Measurements from ENCODE around the gene STX7. TPM values are rescaled to one million over a fixed set of nuclear protein-coding genes. Genes with fewer than 3 reads are reported as not detected.

Gene STX7
- total RNA-seq, 1 experiment from 2014 or later, result 41.0 TPM

GRCh38 chr6:132425176-132425575, 87.7 kb downstream of the STX7 start:
- no peaks in the 10 kb centered on the region for H3K4me1 Mint-ChIP-seq (ENCODE audit: low read depth, unreplicated experiment)
- no peaks in the 10 kb centered on the region for H3K4me1 ChIP-seq
- no peak for DNase-seq
- H3K27ac Mint-ChIP-seq (ENCODE audit: unreplicated experiment), result no peak overlapping the region
- intact Hi-C loops (cut with micrococcal nuclease; ENCODE audit: unreplicated experiment), result no loop called here
- H3K36me3 ChIP-seq (ENCODE audit: control insufficient read depth, insufficient read depth, low read length), result no peaks in the 10 kb centered on the region
- no peak for TF ChIP-seq CTCF (IDR thresholded peaks at IDR 0.05; ENCODE audit: insufficient read depth in 1 of 2, low read depth in 1 of 2, low read length in 1 of 2, severe bottlenecking in 1 of 2, unreplicated experiment in 1 of 2)
- ChIA-PET CTCF (no interaction called here), POLR2A (no interaction called here)
- no peaks in the 10 kb centered on the region for H3K36me3 Mint-ChIP-seq (ENCODE audit: insufficient read depth, unreplicated experiment)
- no peak overlapping the region for H3K4me3 Mint-ChIP-seq (ENCODE audit: unreplicated experiment)
- BruUV-seq (replicated peaks), result no TSS peak
- no peaks in the 10 kb centered on the region for H3K9me3 Mint-ChIP-seq (ENCODE audit: unreplicated experiment)
- peaks cover 12% of the 10 kb centered on the region for H3K27me3 Mint-ChIP-seq (ENCODE audit: insufficient read depth, unreplicated experiment)
- H3K4me3 ChIP-seq (ENCODE audit: low read depth, low read length), result no peak overlapping the region
- no peaks in the 10 kb centered on the region for H3K27me3 ChIP-seq (replicated peaks; ENCODE audit: control insufficient read depth, insufficient read depth, low read length)
- H3K9me3 ChIP-seq, result no peaks in the 10 kb centered on the region

GRCh38 chr6:132423839-132424238, 89.1 kb downstream of the STX7 start:
- CTCF ChIA-PET, result no interaction called here
- H3K4me3 ChIP-seq (ENCODE audit: low read depth, low read length), result no peak overlapping the region
- TF ChIP-seq CTCF (IDR thresholded peaks at IDR 0.05; ENCODE audit: insufficient read depth in 1 of 2, low read depth in 1 of 2, low read length in 1 of 2, severe bottlenecking in 1 of 2, unreplicated experiment in 1 of 2), result no peak
- Mint-ChIP-seq H3K4me1 (ENCODE audit: low read depth, unreplicated experiment) (no peaks in the 10 kb centered on the region), H3K36me3 (ENCODE audit: insufficient read depth, unreplicated experiment) (no peaks in the 10 kb centered on the region), H3K27me3 (ENCODE audit: insufficient read depth, unreplicated experiment) (peaks cover 12% of the 10 kb centered on the region), H3K4me3 (ENCODE audit: unreplicated experiment) (no peak overlapping the region), H3K9me3 (ENCODE audit: unreplicated experiment) (no peaks in the 10 kb centered on the region), H3K27ac (ENCODE audit: unreplicated experiment) (no peak overlapping the region)
- no peaks in the 10 kb centered on the region for H3K27me3 ChIP-seq (replicated peaks; ENCODE audit: control insufficient read depth, insufficient read depth, low read length)
- no peaks in the 10 kb centered on the region for H3K9me3 ChIP-seq
- H3K36me3 ChIP-seq (ENCODE audit: control insufficient read depth, insufficient read depth, low read length), result no peaks in the 10 kb centered on the region
- POLR2A ChIA-PET, result no interaction called here
- DNase-seq, result no peak
- H3K4me1 ChIP-seq, result no peaks in the 10 kb centered on the region
- BruUV-seq (replicated peaks), result no TSS peak
- intact Hi-C loops (cut with micrococcal nuclease; ENCODE audit: unreplicated experiment), result no loop called here

DNA sequence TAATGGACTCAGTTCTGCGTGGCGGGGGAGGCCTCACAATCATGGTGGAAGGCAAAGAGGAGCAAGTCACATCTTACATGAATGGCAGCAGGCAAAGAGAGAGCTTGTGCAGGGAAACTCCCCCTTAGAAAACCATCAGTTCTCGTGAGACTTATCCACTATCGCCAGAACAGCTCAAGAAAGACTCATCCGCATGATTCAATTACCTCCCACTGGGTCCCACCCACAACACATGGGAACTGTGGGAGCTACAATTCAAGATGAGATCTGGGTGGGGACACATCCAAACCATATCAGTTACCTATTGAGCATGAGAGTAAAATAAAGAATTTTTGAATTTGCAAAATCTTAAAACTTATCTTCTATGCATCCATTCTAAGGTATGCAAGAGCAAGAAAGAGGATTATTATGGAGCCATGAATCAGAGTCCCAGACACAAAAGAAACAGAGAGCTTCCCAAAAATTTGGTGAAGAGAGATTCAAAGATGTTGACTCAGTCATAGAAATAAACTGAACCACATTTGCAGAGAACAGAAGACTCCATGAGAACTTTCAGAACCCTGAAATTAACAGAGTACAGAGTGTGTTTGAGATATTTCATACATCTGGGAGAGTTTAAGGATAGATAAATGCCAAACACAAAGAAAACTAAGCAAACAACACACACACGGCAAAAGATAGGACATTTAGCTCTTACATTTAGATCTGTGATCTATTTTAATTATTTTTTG, 94.5 kb downstream of the STX7 start:
- no peaks in the 10 kb centered on the region for H3K36me3 ChIP-seq (ENCODE audit: control insufficient read depth, insufficient read depth, low read length)
- intact Hi-C loops (cut with micrococcal nuclease; ENCODE audit: unreplicated experiment), result no loop called here
- H3K27me3 ChIP-seq (replicated peaks; ENCODE audit: control insufficient read depth, insufficient read depth, low read length), result no peaks in the 10 kb centered on the region
- no peaks in the 10 kb centered on the region for H3K9me3 ChIP-seq
- no TSS peak for BruUV-seq (replicated peaks)
- TF ChIP-seq CTCF (IDR thresholded peaks at IDR 0.05; ENCODE audit: insufficient read depth in 1 of 2, low read depth in 1 of 2, low read length in 1 of 2, severe bottlenecking in 1 of 2, unreplicated experiment in 1 of 2), result no peak
- Mint-ChIP-seq H3K4me3 (ENCODE audit: unreplicated experiment) (no peak overlapping the region), H3K27ac (ENCODE audit: unreplicated experiment) (no peak overlapping the region), H3K27me3 (ENCODE audit: insufficient read depth, unreplicated experiment) (peaks cover 3% of the 10 kb centered on the region), H3K4me1 (ENCODE audit: low read depth, unreplicated experiment) (no peaks in the 10 kb centered on the region), H3K9me3 (ENCODE audit: unreplicated experiment) (peaks cover 16% of the 10 kb centered on the region), H3K36me3 (ENCODE audit: insufficient read depth, unreplicated experiment) (no peaks in the 10 kb centered on the region)
- ChIA-PET POLR2A (no interaction called here), CTCF (interaction anchor here (1.0 kb wide), 1 partner anchor 138 kb away, joined by 3 read pairs; no protein-coding TSS in a partner anchor)
- H3K4me3 ChIP-seq (ENCODE audit: low read depth, low read length), result no peak overlapping the region
- H3K4me1 ChIP-seq, result no peaks in the 10 kb centered on the region
- no peak for DNase-seq
